Smooth muscle cell (in vitro differentiated cells): Measurements from ENCODE around the gene TSPO. TPM values are rescaled to one million over a fixed set of nuclear protein-coding genes. Genes with fewer than 3 reads are reported as not detected.

ENCODE experiments used
- DNase-seq: peaks from one replicate; lab custom pipeline; 2025; ENCODE audit not compliant: unreplicated experiment; lab: John Stamatoyannopoulos, UW
- H2AFZ ChIP-seq: fragments of 200-600 bp; sonication (generic); 2 replicates; pipeline ENCODE4 v1.6.0; 2016; ENCODE audit warnings: antibody characterized with exemption, low read depth, mild to moderate bottlenecking
- H3F3A ChIP-seq: fragments of 200-600 bp; sonication (generic); 2 replicates; pipeline ENCODE4 v1.6.0; 2017; ENCODE audit warnings: antibody characterized with exemption, low read depth
- H3K27ac ChIP-seq: fragments of 200-600 bp; sonication (generic); 2 replicates; pipeline ENCODE4 v1.5.1; 2016; ENCODE audit warnings: low read depth, mild to moderate bottlenecking
- H3K27me3 ChIP-seq: fragments of 200-600 bp; sonication (generic); 2 replicates; pipeline ENCODE4 v1.6.1; 2016; ENCODE audit warnings: low read depth, mild to moderate bottlenecking
- H3K36me3 ChIP-seq: fragments of 200-600 bp; sonication (generic); 2 replicates; pipeline ENCODE4 v1.5.1; 2016; ENCODE audit warnings: low read depth
- H3K4me1 ChIP-seq: fragments of 200-600 bp; sonication (generic); 2 replicates; pipeline ENCODE4 v1.5.1; 2016; ENCODE audit warnings: low read depth
- H3K4me2 ChIP-seq: fragments of 200-600 bp; sonication (generic); 2 replicates; pipeline ENCODE4 v1.6.0; 2016; ENCODE audit warnings: mild to moderate bottlenecking
- H3K4me3 ChIP-seq: fragments of 200-600 bp; sonication (generic); 2 replicates; pipeline ENCODE4 v1.5.1; 2016; ENCODE audit warnings: mild to moderate bottlenecking
- H3K79me2 ChIP-seq: fragments of 200-600 bp; sonication (generic); 2 replicates; pipeline ENCODE4 v1.6.0; 2016; ENCODE audit warnings: low read depth, mild to moderate bottlenecking
- H3K9ac ChIP-seq: fragments of 200-600 bp; sonication (generic); 2 replicates; pipeline ENCODE4 v1.6.0; 2016; ENCODE audit warnings: low read depth
- H3K9me3 ChIP-seq: fragments of 200-600 bp; sonication (generic); replicated peaks from 2 replicates; pipeline ENCODE4 v1.5.1; 2016; ENCODE audit warnings: low read depth
- H4K20me1 ChIP-seq: fragments of 200-600 bp; sonication (generic); 2 replicates; pipeline ENCODE4 v1.6.0; 2016; ENCODE audit warnings: low read depth
- CTCF ChIP-seq: fragments of 200-600 bp; sonication (generic); IDR thresholded peaks from 2 replicates; pipeline ENCODE4 v1.5.1; 2017; ENCODE audit warnings: borderline replicate concordance, mild to moderate bottlenecking, antibody characterized with exemption; ENCODE audit not compliant: insufficient read depth, poor library complexity, severe bottlenecking
- WGBS: methylation state at CpG from one replicate; pipeline ENCODE4 v1.1.7; 2016; ENCODE audit warnings: low lambda C conversion rate; 5-methylcytosine and 5-hydroxymethylcytosine counted together
- polyA plus RNA-seq: library from polyadenylated mRNA; unstranded; fragments of >200 nt; fragmentation: Nextera tagmentation; extraction: Ambion mirVana; gene quantifications from 2 replicates; pipeline ENCODE4 v1.2.1, GENCODE V29; 2016
- total RNA-seq: library from RNA; depleted of rRNA; stranded (reverse); fragments of >200 nt; gene quantifications from 2 replicates; pipeline ENCODE4 v1.2.3, GENCODE V29; 2014

Gene TSPO
- total and polyA plus RNA-seq, 2 experiments from 2014 or later = 170 to 251 TPM

GRCh38 chr22:43153899-43154298 lies 2.5 kb downstream of the TSPO start:
- Histone ChIP-seq H3K9me3 (no peaks in the 10 kb centered on the region), H3K36me3 (no peaks in the 10 kb centered on the region), H3K4me3 (no peak overlapping the region), H3K4me1 (peaks cover 13% of the 10 kb centered on the region), H2AFZ (no peak overlapping the region), H3K79me2 (peaks cover 20% of the 10 kb centered on the region), H3K9ac (no peak overlapping the region), H3F3A (no peaks in the 10 kb centered on the region), H4K20me1 (peaks cover 51% of the 10 kb centered on the region), H3K27me3 (no peaks in the 10 kb centered on the region), H3K4me2 (peak overlapping the region; percentile 57), H3K27ac (no peak overlapping the region)
- TF ChIP-seq CTCF = no peak
- DNase-seq = no peak
- WGBS = 87% methylated on average over 9 of the region's 9 CpGs

GRCh38 chr22:43154887-43155536 lies 3.7 kb downstream of the TSPO start:
- Histone ChIP-seq H3F3A (no peaks in the 10 kb centered on the region), H2AFZ (no peak overlapping the region), H3K4me3 (no peak overlapping the region), H3K9ac (no peak overlapping the region), H3K4me1 (peaks cover 13% of the 10 kb centered on the region), H3K27ac (no peak overlapping the region), H3K27me3 (no peaks in the 10 kb centered on the region), H3K79me2 (peaks cover 20% of the 10 kb centered on the region), H3K4me2 (no peak overlapping the region), H4K20me1 (peaks cover 62% of the 10 kb centered on the region), H3K36me3 (no peaks in the 10 kb centered on the region), H3K9me3 (no peaks in the 10 kb centered on the region)
- DNase-seq = no peak
- no peak for TF ChIP-seq CTCF
- 93% methylated on average over 27 of the region's 27 CpGs for WGBS

- Histone ChIP-seq H3K9ac (no peak overlapping the region), H3K9me3 (no peaks in the 10 kb centered on the region), H4K20me1 (peaks cover 70% of the 10 kb centered on the region), H3K79me2 (peaks cover 20% of the 10 kb centered on the region), H3K27ac (no peak overlapping the region), H3K27me3 (no peaks in the 10 kb centered on the region), H3K4me2 (no peak overlapping the region), H3K4me3 (no peak overlapping the region), H3K36me3 (no peaks in the 10 kb centered on the region), H2AFZ (no peak overlapping the region), H3K4me1 (peaks cover 13% of the 10 kb centered on the region), H3F3A (no peaks in the 10 kb centered on the region)
- no peak for TF ChIP-seq CTCF
- 96% methylated on average over 5 of the region's 5 CpGs for WGBS
- no peak for DNase-seq
These were observed 4.4 kb downstream of the TSPO start for GRCh38 chr22:43155789-43156188.

- H3K4me3 ChIP-seq = no peak overlapping the region
These were observed 5.1 kb downstream of the TSPO start for GRCh38 chr22:43156413-43156812.

More at GRCh38 chr22:43156413-43156812, 5.1 kb downstream of the TSPO start:
- Histone ChIP-seq H2AFZ (no peak overlapping the region), H4K20me1 (peaks cover 73% of the 10 kb centered on the region), H3K9ac (no peak overlapping the region), H3K27ac (no peak overlapping the region), H3K9me3 (no peaks in the 10 kb centered on the region), H3K79me2 (peaks cover 20% of the 10 kb centered on the region), H3K4me2 (no peak overlapping the region), H3K36me3 (no peaks in the 10 kb centered on the region), H3F3A (no peaks in the 10 kb centered on the region), H3K4me1 (peaks cover 13% of the 10 kb centered on the region), H3K27me3 (no peaks in the 10 kb centered on the region)
- DNase-seq = no peak
- no peak for TF ChIP-seq CTCF
- 97% methylated on average over 11 of the region's 12 CpGs for WGBS
